ENCODE results near the gene MED31.
"Not testable (repeated sequence)": the region's sequence is repeated elsewhere in the genome, so short reads cannot be mapped to it uniquely, and the experiment has no call there.

The MED31 gene

DNA sequence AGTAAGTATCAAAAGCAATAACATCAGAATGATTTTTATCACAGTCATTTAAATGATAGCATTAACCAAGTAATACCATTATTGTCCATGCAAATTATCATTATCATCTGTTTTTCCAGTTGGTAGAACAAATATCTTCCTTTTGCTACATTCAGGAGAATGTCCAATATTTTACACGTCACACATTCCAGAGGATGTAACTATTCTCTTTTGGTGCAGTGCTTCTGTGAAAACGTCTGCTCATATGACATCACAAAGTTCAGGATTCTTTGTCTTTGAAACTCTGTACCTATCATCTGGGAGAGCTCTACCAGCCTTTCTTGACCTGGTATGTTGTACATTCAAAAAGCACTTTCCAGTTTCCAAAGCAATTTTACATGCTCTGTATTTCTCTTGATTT, 54.9 kb downstream of the MED31 start:
- TF ChIP-seq, protein P1, sequence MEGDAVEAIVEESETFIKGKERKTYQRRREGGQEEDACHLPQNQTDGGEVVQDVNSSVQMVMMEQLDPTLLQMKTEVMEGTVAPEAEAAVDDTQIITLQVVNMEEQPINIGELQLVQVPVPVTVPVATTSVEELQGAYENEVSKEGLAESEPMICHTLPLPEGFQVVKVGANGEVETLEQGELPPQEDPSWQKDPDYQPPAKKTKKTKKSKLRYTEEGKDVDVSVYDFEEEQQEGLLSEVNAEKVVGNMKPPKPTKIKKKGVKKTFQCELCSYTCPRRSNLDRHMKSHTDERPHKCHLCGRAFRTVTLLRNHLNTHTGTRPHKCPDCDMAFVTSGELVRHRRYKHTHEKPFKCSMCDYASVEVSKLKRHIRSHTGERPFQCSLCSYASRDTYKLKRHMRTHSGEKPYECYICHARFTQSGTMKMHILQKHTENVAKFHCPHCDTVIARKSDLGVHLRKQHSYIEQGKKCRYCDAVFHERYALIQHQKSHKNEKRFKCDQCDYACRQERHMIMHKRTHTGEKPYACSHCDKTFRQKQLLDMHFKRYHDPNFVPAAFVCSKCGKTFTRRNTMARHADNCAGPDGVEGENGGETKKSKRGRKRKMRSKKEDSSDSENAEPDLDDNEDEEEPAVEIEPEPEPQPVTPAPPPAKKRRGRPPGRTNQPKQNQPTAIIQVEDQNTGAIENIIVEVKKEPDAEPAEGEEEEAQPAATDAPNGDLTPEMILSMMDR (IDR thresholded peaks at IDR 0.05; ENCODE audit: low read depth, low read length): no peak
- H3K4me3 ChIP-seq (ENCODE audit: low read depth, low read length): no peak overlapping the region
- in situ Hi-C loops (cut with HindIII; ENCODE audit: low sequenced_read_pairs): no loop called here
- no peak for DNase-seq (ENCODE audit: low read depth, low spot score)

DNA sequence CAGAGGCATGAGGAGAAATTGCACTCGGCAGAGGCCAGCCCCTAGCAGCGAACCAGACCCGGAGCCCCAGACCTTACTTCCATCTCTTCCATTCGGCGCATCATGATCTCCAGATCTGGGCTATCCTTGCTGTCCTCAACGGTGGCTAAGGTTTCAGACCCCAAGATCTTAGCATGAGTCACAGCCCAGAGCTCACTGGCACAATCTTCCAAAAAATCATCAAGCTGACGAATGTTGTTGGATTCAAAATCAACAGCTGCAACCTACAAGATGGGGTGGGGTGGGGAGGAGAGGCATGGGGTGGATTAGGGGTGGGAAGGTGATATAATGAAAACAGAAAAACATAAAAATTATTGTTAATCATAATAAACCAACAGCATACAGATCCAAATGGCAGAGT, 55.3 kb downstream of the MED31 start:
- H3K4me3 ChIP-seq (ENCODE audit: low read depth, low read length): no peak overlapping the region
- in situ Hi-C loops (cut with HindIII; ENCODE audit: low sequenced_read_pairs): no loop called here
- no peak for DNase-seq (ENCODE audit: low read depth, low spot score)
- TF ChIP-seq, protein P1 (IDR thresholded peaks at IDR 0.05; ENCODE audit: low read depth, low read length): no peak

DNA sequence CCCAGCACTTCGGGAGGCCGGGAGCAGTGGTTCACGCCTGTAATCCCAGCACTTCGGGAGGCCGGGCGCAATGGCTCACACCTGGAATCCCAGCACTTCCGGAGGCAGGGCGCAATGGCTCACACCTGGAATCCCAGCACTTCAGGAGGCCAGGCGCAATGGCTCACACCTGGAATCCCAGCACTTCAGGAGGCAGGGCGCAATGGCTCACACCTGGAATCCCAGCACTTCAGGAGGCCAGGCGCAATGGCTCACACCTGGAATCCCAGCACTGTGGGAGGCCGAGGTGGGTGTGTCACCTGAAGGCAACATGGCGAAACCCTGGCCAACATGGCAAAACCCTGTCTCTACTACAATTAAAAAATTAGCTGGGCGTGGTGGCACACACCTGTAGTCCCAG, 58.0 kb downstream of the MED31 start:
- DNase-seq (ENCODE audit: low read depth, low spot score); in situ Hi-C loops (cut with HindIII; ENCODE audit: low sequenced_read_pairs); H3K4me3 ChIP-seq (ENCODE audit: low read depth, low read length): not testable (repeated sequence)

All from astrocyte of the spinal cord (primary cell).